Gastroesophageal sphincter (tissue), 3 donors: ENCODE data around the gene SYNE4.

ENCODE experiments used
- CTCF ChIP-seq, 4 experiments: fragments of 200-600 bp in 2 of 4; fragments of 450-650 bp in 2 of 4; sonication (generic) in 1 of 4; IDR thresholded peaks; one replicate each; pipeline ENCODE4 v1.5.1; 2017 to 2019; ENCODE audit warnings: antibody characterized with exemption in 4 of 4, mild to moderate bottlenecking in 2 of 4, moderate library complexity in 2 of 4
- EP300 ChIP-seq: sonication (generic); formaldehyde crosslinking; IDR thresholded peaks from one replicate; pipeline ENCODE4 v1.6.1; 2017; ENCODE audit warnings: antibody characterized with exemption, mild to moderate bottlenecking
- POLR2AphosphoS5 ChIP-seq: sonication (generic); formaldehyde crosslinking; IDR thresholded peaks from one replicate; pipeline ENCODE4 v1.6.1; 2017; ENCODE audit warnings: antibody characterized with exemption

DNA sequence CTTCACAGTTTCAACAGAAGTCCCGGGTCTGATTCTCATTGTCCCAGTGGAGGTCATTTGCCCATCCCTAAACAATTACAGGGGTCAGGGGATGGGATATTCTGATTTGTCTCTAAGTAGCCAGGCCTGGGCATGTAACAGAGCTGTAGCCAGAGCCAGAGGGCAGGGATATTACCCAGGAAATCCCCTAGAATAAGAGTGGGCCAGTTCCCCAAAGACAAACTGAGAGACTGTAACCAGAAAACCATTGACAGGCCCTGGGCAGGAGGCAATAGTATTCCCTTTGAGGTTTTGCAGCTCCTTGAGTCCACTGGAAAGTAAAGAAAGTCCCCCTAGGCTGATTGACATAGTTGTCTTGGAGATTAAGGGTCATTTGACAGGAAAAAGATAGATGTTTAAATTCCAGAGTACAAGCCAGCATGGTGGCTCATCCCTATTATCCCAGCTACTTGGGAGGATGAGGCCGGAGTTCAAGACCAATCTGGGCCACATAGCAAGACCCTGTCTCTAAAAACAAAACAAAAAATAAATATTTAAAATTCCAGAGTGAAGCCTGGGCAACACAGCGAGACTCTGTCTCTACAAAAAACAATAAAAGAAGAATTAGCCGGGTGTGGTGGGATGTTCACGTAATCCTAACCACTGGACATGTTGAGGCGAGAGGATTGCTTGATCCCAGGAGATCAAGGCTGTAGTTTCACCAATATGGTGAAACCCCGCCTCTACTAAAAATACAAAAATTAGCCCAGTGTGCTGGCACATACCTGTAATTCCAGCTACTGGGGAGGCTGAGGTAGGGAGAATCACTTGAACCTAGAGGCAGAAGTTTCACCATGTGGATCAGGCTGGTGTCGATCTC, 15.5 kb downstream of the SYNE4 start:
- TF ChIP-seq CTCF (IDR thresholded peaks at IDR 0.05) (no peak), EP300 (no peak), POLR2AphosphoS5 (no peak)
